Measurements from ENCODE around the gene TENM3. TPM values are rescaled to one million over a fixed set of nuclear protein-coding genes. Genes with fewer than 3 reads are reported as not detected.

TENM3 gene
- total RNA-seq, 1 donor from 2014 or later = 40.4 TPM

GRCh38 chr4:182252220-182252619, 9.0 kb downstream of the TENM3 start:
- TF ChIP-seq CTCF (IDR thresholded peaks at IDR 0.05; ENCODE audit: unreplicated experiment) = no peak
- Mint-ChIP-seq H3K9me3 (ENCODE audit: low read depth) (peaks cover 4% of the 10 kb centered on the region), H3K27me3 (peaks cover 28% of the 10 kb centered on the region), H3K4me1 (ENCODE audit: low read depth) (peaks cover 1% of the 10 kb centered on the region), H3K4me3 (ENCODE audit: low read depth) (no peak overlapping the region), H3K27ac (no peak overlapping the region), H3K36me3 (ENCODE audit: insufficient read depth) (peaks cover 1% of the 10 kb centered on the region)
- DNase-seq (ENCODE audit: low spot score, unreplicated experiment) = no peak

GRCh38 chr4:182254026-182254780, 11.0 kb downstream of the TENM3 start:
- no peak for DNase-seq (ENCODE audit: low spot score, unreplicated experiment)

GRCh38 chr4:182255441-182256190, 12.4 kb downstream of the TENM3 start:
- no peak overlapping the region for H3K27ac Mint-ChIP-seq
- DNase-seq (ENCODE audit: low spot score, unreplicated experiment) = no peak
- H3K4me3 Mint-ChIP-seq (ENCODE audit: low read depth) = no peak overlapping the region
- no peak for TF ChIP-seq CTCF (IDR thresholded peaks at IDR 0.05; ENCODE audit: unreplicated experiment)
- H3K4me1 Mint-ChIP-seq (ENCODE audit: low read depth) = peaks cover 1% of the 10 kb centered on the region
- H3K27me3 Mint-ChIP-seq = peaks cover 23% of the 10 kb centered on the region
- peaks cover 3% of the 10 kb centered on the region for H3K36me3 Mint-ChIP-seq (ENCODE audit: insufficient read depth)
- peaks cover 6% of the 10 kb centered on the region for H3K9me3 Mint-ChIP-seq (ENCODE audit: low read depth)

More at GRCh38 chr4:182254026-182254780, 11.0 kb downstream of the TENM3 start:
- Mint-ChIP-seq H3K27ac (no peak overlapping the region), H3K9me3 (ENCODE audit: low read depth) (peaks cover 5% of the 10 kb centered on the region), H3K27me3 (peaks cover 19% of the 10 kb centered on the region), H3K4me3 (ENCODE audit: low read depth) (no peak overlapping the region), H3K36me3 (ENCODE audit: insufficient read depth) (peaks cover 1% of the 10 kb centered on the region), H3K4me1 (ENCODE audit: low read depth) (peaks cover 1% of the 10 kb centered on the region)
- no peak for TF ChIP-seq CTCF (IDR thresholded peaks at IDR 0.05; ENCODE audit: unreplicated experiment)

GRCh38 chr4:182257016-182257415, 13.8 kb downstream of the TENM3 start:
- no peak overlapping the region for H3K4me3 Mint-ChIP-seq (ENCODE audit: low read depth)
- H3K9me3 Mint-ChIP-seq (ENCODE audit: low read depth) = peaks cover 6% of the 10 kb centered on the region
- peaks cover 3% of the 10 kb centered on the region for H3K36me3 Mint-ChIP-seq (ENCODE audit: insufficient read depth)
- no peak overlapping the region for H3K27ac Mint-ChIP-seq
- peaks cover 1% of the 10 kb centered on the region for H3K4me1 Mint-ChIP-seq (ENCODE audit: low read depth)
- DNase-seq (ENCODE audit: low spot score, unreplicated experiment) = no peak
- H3K27me3 Mint-ChIP-seq = peaks cover 30% of the 10 kb centered on the region
- TF ChIP-seq CTCF (IDR thresholded peaks at IDR 0.05; ENCODE audit: unreplicated experiment) = no peak

GRCh38 chr4:182257503-182257902, 14.3 kb downstream of the TENM3 start:
- no peak overlapping the region for H3K27ac Mint-ChIP-seq
- no peak for TF ChIP-seq CTCF (IDR thresholded peaks at IDR 0.05; ENCODE audit: unreplicated experiment)
- no peak overlapping the region for H3K4me3 Mint-ChIP-seq (ENCODE audit: low read depth)
- H3K36me3 Mint-ChIP-seq (ENCODE audit: insufficient read depth) = peaks cover 3% of the 10 kb centered on the region
- no peak for DNase-seq (ENCODE audit: low spot score, unreplicated experiment)
- peaks cover 6% of the 10 kb centered on the region for H3K9me3 Mint-ChIP-seq (ENCODE audit: low read depth)
- H3K27me3 Mint-ChIP-seq = peaks cover 30% of the 10 kb centered on the region
- peaks cover 1% of the 10 kb centered on the region for H3K4me1 Mint-ChIP-seq (ENCODE audit: low read depth)

Data from progenitor cell of endocrine pancreas (in vitro differentiated cells).